ENCODE results near the gene GJA1.
"Not testable (repeated sequence)": the region's sequence is repeated elsewhere in the genome, so short reads cannot be mapped to it uniquely, and the experiment has no call there.

GJA1 gene

DNA sequence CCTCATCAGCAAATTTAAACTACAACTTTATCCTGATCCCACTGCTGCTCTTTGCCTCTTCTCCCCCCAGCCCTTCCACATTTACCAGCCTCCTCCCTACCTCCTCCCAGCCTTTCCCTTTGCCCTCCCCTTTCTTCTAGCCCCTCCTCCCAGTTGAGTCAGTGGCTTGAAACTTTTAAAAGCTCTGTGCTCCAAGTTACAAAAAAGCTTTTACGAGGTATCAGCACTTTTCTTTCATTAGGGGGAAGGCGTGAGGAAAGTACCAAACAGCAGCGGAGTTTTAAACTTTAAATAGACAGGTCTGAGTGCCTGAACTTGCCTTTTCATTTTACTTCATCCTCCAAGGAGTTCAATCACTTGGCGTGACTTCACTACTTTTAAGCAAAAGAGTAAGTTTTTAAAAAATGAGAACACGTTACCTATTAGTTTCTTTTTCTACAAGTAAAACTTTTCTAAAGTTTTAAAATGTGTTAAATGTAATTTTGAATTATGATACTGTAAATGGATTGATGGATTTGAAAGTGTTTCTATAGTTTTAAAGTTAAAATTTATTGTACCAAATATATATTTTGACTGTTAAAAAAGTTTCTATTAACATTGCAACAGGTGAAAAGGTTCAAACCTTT, at the start of gene GJA1:
Gene GJA1 (plus strand): TSS at position 203 of the 626 bp plus-strand sequence. CDS start 11,202 bp downstream, outside the sequence.
- ChIA-PET CTCF (no interaction called here), POLR2A (no interaction called here)
- no peak for DNase-seq (ENCODE audit: extremely low spot score)
- TF ChIP-seq, protein P1, sequence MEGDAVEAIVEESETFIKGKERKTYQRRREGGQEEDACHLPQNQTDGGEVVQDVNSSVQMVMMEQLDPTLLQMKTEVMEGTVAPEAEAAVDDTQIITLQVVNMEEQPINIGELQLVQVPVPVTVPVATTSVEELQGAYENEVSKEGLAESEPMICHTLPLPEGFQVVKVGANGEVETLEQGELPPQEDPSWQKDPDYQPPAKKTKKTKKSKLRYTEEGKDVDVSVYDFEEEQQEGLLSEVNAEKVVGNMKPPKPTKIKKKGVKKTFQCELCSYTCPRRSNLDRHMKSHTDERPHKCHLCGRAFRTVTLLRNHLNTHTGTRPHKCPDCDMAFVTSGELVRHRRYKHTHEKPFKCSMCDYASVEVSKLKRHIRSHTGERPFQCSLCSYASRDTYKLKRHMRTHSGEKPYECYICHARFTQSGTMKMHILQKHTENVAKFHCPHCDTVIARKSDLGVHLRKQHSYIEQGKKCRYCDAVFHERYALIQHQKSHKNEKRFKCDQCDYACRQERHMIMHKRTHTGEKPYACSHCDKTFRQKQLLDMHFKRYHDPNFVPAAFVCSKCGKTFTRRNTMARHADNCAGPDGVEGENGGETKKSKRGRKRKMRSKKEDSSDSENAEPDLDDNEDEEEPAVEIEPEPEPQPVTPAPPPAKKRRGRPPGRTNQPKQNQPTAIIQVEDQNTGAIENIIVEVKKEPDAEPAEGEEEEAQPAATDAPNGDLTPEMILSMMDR (IDR thresholded peaks at IDR 0.05; ENCODE audit: control extremely low read depth, extremely low read depth, low read depth, missing control alignments), result no peak

DNA sequence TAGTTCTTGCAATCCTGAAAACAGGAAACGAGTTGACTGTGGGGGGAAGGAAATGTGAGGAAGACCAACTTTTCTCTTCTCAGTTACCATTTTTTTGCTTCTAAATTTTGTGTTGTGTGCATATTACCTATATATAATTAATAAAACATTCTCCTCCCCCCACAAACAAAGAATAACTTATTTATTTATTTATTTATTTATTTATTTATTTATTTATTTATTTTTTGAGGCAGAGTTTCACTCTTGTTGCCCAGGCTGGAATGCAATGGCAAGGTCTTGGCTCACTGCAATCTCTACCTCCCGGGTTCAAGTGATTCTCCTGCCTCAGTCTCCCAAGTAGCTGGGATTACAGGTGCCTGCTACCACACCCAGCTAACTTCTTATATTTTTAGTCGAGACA, 48.9 kb upstream of the GJA1 start:
- POLR2A ChIA-PET; CTCF ChIA-PET; DNase-seq (ENCODE audit: extremely low spot score): not testable (repeated sequence)

DNA sequence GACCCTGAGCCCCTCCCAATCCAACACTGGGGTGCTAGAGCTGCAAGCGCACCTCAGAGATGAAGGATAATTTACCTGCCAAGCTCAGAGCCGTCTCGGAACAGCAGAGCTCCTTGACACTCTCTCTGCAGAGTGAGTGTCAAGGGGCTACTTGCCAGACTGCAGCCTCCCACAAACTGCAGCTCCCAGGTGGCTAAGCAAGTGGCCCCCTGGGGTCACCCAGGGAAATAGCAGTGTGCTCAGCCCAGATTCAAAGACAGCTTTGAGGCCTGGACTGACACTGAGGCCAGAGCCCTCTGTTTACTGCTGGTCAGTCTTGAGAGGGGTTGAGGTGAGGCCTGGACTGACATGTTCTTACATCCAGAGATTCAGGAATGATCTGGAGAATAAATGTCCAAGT, 46.0 kb upstream of the GJA1 start:
- ChIA-PET POLR2A (no interaction called here), CTCF (interaction anchor here (1.0 kb wide), 1 partner anchor 8 kb away, joined by 3 read pairs; no protein-coding TSS in a partner anchor)
- no peak for DNase-seq (ENCODE audit: extremely low spot score)
- TF ChIP-seq, protein P1 (IDR thresholded peaks at IDR 0.05; ENCODE audit: control extremely low read depth, extremely low read depth, low read depth, missing control alignments), result no peak

DNA sequence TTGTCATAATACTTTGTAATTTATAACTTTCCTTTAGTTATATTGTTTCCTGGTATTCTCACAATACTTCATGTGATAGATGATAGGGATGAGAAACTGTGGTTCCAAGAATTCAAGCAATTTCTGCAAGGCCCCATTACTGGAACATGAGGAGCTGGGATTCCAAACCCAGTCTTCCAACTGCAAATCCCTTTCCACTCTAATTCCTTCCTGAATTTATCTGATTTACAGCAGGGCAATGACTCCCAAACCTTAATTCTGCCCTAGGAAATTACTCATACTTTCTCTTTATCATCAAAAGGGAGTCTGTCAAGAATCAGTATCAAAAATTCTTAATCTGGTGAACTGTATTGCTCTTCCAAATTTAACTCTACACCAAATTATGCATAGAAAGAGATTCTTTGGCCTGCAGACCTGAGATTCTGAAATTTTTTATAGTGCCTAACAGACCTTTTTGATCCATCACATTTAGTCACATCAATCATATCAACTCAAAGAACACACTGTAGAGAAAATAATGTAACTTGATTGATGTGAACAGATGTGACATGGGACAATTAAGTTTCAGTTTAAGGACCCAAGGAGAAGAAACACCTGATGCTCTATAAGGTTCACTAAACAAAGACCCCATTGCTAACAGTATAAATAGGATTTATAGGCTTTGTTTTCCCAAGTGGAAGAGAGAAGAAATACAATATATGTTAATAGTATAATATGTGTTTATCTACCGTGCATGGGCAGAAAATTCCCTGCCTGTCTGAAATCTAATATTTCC, 41.5 kb upstream of the GJA1 start:
- DNase-seq (ENCODE audit: extremely low spot score), result no peak
- ChIA-PET POLR2A (no interaction called here), CTCF (interaction anchor here (1.2 to 1.4 kb wide), 2 partner anchors 8 to 11 kb away, joined by 3 read pairs; no protein-coding TSS in a partner anchor)
- TF ChIP-seq, protein P1 (IDR thresholded peaks at IDR 0.05; ENCODE audit: control extremely low read depth, extremely low read depth, low read depth, missing control alignments), result no peak

DNA sequence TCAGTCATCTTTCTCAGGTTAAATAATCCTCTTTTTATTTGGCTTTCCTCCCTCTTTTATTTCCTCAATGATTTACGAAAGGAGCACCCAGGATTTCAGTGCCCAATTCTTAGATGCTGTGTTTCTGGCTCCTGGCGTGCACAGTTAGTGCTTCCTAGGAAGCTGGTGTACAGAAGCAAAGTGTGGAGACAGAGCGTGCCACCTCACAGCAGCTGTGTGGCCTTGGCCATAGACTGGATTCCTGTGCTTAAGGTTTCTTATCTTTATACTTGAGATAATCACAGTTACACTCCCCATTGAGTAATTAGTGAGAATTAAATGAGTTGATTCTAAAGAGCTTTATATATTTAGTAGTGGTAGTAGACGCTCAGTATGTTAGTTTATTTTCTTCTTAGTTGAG, 39.7 kb upstream of the GJA1 start:
- POLR2A ChIA-PET, result no interaction called here
- CTCF ChIA-PET, result no interaction called here
- TF ChIP-seq, protein P1 (IDR thresholded peaks at IDR 0.05; ENCODE audit: control extremely low read depth, extremely low read depth, low read depth, missing control alignments), result no peak
- no peak for DNase-seq (ENCODE audit: extremely low spot score)

DNA sequence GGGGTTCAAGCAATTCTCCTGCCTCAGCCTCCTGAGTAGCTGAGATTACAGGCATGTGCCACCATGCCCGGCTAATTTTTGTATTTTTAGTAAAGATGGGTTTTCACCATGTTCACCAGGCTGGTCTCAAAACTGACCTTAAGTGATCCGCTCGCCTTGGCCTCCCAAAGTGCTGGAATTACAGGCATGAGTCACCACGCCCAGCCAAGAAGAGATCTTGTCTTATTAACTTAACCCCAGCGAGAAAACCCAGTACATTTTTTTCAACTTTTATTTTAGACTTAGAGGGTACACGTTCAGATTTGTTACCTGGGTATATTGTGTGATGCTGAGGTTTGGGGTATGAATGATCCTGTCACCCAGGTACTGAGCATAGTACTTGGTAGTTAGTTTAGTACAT, 38.3 kb upstream of the GJA1 start:
- POLR2A ChIA-PET; DNase-seq (ENCODE audit: extremely low spot score): not testable (repeated sequence)
- CTCF ChIA-PET, result interaction anchor here (1.4 kb wide), 1 partner anchor 8 kb away, joined by 3 read pairs; no protein-coding TSS in a partner anchor

DNA sequence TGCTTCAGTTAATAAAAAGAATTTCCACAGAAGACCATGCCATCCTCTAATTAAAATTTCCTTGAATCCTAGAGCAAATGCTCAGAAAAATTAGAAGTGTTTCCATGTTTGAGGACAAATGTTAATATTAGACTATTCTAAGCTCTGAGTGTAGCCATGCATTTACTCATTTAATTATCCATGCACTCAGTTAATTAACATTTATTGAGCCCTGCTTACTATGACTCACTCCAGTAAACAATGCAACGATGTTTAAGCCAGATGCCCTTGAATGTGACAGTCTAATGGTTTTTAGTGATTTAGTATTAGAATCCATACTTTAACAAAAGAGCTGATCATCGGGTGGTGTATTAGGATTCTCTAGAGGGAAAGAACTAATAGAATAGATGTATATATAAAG, 37.3 kb upstream of the GJA1 start:
- TF ChIP-seq, protein P1 (IDR thresholded peaks at IDR 0.05; ENCODE audit: control extremely low read depth, extremely low read depth, low read depth, missing control alignments), result no peak
- ChIA-PET CTCF (interaction anchor here (0.7 to 1.4 kb wide), 2 partner anchors 9 to 16 kb away, joined by 3 read pairs; no protein-coding TSS in a partner anchor), POLR2A (no interaction called here)
- no peak for DNase-seq (ENCODE audit: extremely low spot score)

All from GM10248 (cell line).